GM23338 (cell line): ENCODE results near the gene RAMP3. TPM values are rescaled to one million over a fixed set of nuclear protein-coding genes. Genes with fewer than 3 reads are reported as not detected.

Experiments used
- ATAC-seq: fragments of 200-7000 bp; cut with Tn5 transposase; 3 replicates; pipeline ENCODE4 v1.9.1; 2020
- DNase-seq: peaks from one replicate; pipeline ENCODE4 v3.0.0-alpha.2; 2015; ENCODE audit warnings: low spot score
- H2AFZ ChIP-seq: fragments of 200-600 bp; sonication (generic); 2 replicates; pipeline ENCODE4 v1.8.0; 2016; ENCODE audit warnings: antibody characterized with exemption, mild to moderate bottlenecking, moderate library complexity
- H3F3A ChIP-seq: fragments of 200-600 bp; sonication (generic); replicated peaks from 2 replicates; pipeline ENCODE4 v1.8.0; 2017; ENCODE audit warnings: antibody characterized with exemption, mixed run types, low read depth
- H3K27ac ChIP-seq: fragments of 200-600 bp; sonication (generic); 2 replicates; pipeline ENCODE4 v1.6.1; 2016; ENCODE audit warnings: low read depth
- H3K27me3 ChIP-seq: fragments of 200-600 bp; sonication (generic); 2 replicates; pipeline ENCODE4 v1.8.0; 2016; ENCODE audit warnings: mild to moderate bottlenecking, mixed run types, moderate library complexity; ENCODE audit not compliant: insufficient read depth
- H3K36me3 ChIP-seq: fragments of 200-600 bp; sonication (generic); 2 replicates; pipeline ENCODE4 v1.8.0; 2016; ENCODE audit warnings: mild to moderate bottlenecking; ENCODE audit not compliant: insufficient read depth
- H3K4me1 ChIP-seq: fragments of 200-600 bp; sonication (generic); 2 replicates; pipeline ENCODE4 v1.8.0; 2016; ENCODE audit warnings: mild to moderate bottlenecking, moderate library complexity; ENCODE audit not compliant: insufficient read depth
- H3K4me2 ChIP-seq: fragments of 200-600 bp; sonication (generic); 2 replicates; pipeline ENCODE4 v1.7.1; 2017; ENCODE audit warnings: mixed run types
- H3K4me3 ChIP-seq: fragments of 200-600 bp; sonication (generic); 2 replicates; pipeline ENCODE4 v1.6.1; 2016; ENCODE audit warnings: mixed run types
- H3K79me2 ChIP-seq: fragments of 200-600 bp; sonication (generic); replicated peaks from 2 replicates; pipeline ENCODE4 v1.8.0; 2017; ENCODE audit warnings: mild to moderate bottlenecking; ENCODE audit not compliant: insufficient read depth
- H3K9me2 ChIP-seq: fragments of 200-600 bp; sonication (generic); 2 replicates; pipeline ENCODE4 v1.8.0; 2017; ENCODE audit not compliant: insufficient read depth
- H4K20me1 ChIP-seq: fragments of 200-600 bp; sonication (generic); replicated peaks from 2 replicates; pipeline ENCODE4 v1.8.0; 2017; ENCODE audit warnings: mild to moderate bottlenecking; ENCODE audit not compliant: insufficient read depth
- H3K27ac Mint-ChIP-seq: 2 replicates; pipeline ENCODE4 v1.8.0; 2020; ENCODE audit warnings: inconsistent platforms, mild to moderate bottlenecking, moderate library complexity, mixed read lengths
- H3K27me3 Mint-ChIP-seq: 3 replicates; pipeline ENCODE4 v1.8.0; 2022; ENCODE audit warnings: low read depth, mild to moderate bottlenecking, moderate library complexity, mixed read lengths, inconsistent platforms; ENCODE audit not compliant: insufficient read depth, poor library complexity
- H3K36me3 Mint-ChIP-seq: 3 replicates; pipeline ENCODE4 v1.8.0; 2021; ENCODE audit warnings: low read depth, mild to moderate bottlenecking, inconsistent platforms, moderate library complexity, mixed read lengths
- H3K4me1 Mint-ChIP-seq: 3 replicates; pipeline ENCODE4 v1.8.0; 2020; ENCODE audit warnings: mild to moderate bottlenecking, inconsistent platforms, mixed read lengths
- H3K4me3 Mint-ChIP-seq: 3 replicates; pipeline ENCODE4 v1.8.0; 2021; ENCODE audit warnings: moderate library complexity, mild to moderate bottlenecking, inconsistent platforms, mixed read lengths
- H3K9me3 Mint-ChIP-seq: 3 replicates; pipeline ENCODE4 v1.8.0; 2020; ENCODE audit warnings: moderate library complexity, mild to moderate bottlenecking, inconsistent platforms, mixed read lengths
- CREB1 ChIP-seq: fragments of 250-450 bp; sonication (Bioruptor Pico); IDR thresholded peaks from 2 replicates; pipeline ENCODE4 v1.5.0; 2020; ENCODE audit warnings: low read depth, mild to moderate bottlenecking, moderate library complexity
- CTCF ChIP-seq, 2 experiments: fragments of 200-600 bp in 1 of 2; sonication (generic) in 1 of 2; conservative IDR thresholded peaks; 2 replicates each; pipeline versions ENCODE4 v1.5.1 to v1.6.1; 2016 to 2017; ENCODE audit warnings: antibody characterized with exemption in 2 of 2, low read depth in 2 of 2, mild to moderate bottlenecking in 2 of 2, moderate library complexity in 1 of 2
- EZH2 ChIP-seq: fragments of 200-600 bp; sonication (generic); IDR thresholded peaks from one replicate; pipeline ENCODE4 v1.8.0; 2017; ENCODE audit warnings: antibody characterized with exemption, mild to moderate bottlenecking, low read depth; ENCODE audit not compliant: unreplicated experiment
- EZH2phosphoT487 ChIP-seq: fragments of 200-600 bp; sonication (generic); IDR thresholded peaks from one replicate; pipeline ENCODE4 v1.8.1; 2018; ENCODE audit warnings: antibody characterized with exemption; ENCODE audit not compliant: unreplicated experiment
- JUNB ChIP-seq: IDR thresholded peaks from one replicate; pipeline ENCODE4 v1.6.1; 2016; ENCODE audit warnings: antibody characterized with exemption; ENCODE audit not compliant: unreplicated experiment
- NANOG ChIP-seq: IDR thresholded peaks from 2 replicates; pipeline ENCODE4 v1.6.1; 2016; ENCODE audit warnings: antibody characterized with exemption, borderline replicate concordance
- POLR2AphosphoS5 ChIP-seq: IDR thresholded peaks from 2 replicates; pipeline ENCODE4 v1.6.1; 2016; ENCODE audit warnings: antibody characterized with exemption, low read depth
- STAT1 ChIP-seq: IDR thresholded peaks from one replicate; pipeline ENCODE4 v1.6.1; 2016; ENCODE audit warnings: antibody characterized with exemption; ENCODE audit not compliant: unreplicated experiment
- ZNF114 ChIP-seq: fragments of 250-450 bp; sonication (Bioruptor Pico); IDR thresholded peaks from 2 replicates; pipeline ENCODE4 v1.5.0; 2020; ENCODE audit warnings: mild to moderate bottlenecking, moderate library complexity
- ZNF331 ChIP-seq: fragments of 250-450 bp; sonication (Bioruptor Pico); IDR thresholded peaks from 2 replicates; pipeline ENCODE4 v1.5.0; 2020; ENCODE audit warnings: low read depth, mild to moderate bottlenecking, moderate library complexity
- ZNF462 ChIP-seq: fragments of 250-450 bp; sonication (Bioruptor Pico); IDR thresholded peaks from 2 replicates; pipeline ENCODE4 v1.5.0; 2020; ENCODE audit warnings: mild to moderate bottlenecking, moderate library complexity
- polyA plus RNA-seq: library from polyadenylated mRNA; unstranded; fragments of >200 nt; fragmentation: Nextera tagmentation; extraction: Ambion mirVana; gene quantifications from 2 replicates; pipeline ENCODE4 v1.2.1, GENCODE V29; 2016
- total RNA-seq: library from RNA; depleted of rRNA; stranded (reverse); fragments of >200 nt; shearing (Covaris generic); gene quantifications from 2 replicates; pipeline ENCODE4 v1.2.3, GENCODE V29; 2014
- TF ChIP-seq, protein P1 (sequence below): IDR thresholded peaks from 2 replicates; pipeline ENCODE4 v1.6.1; 2016; ENCODE audit warnings: antibody characterized with exemption

Gene RAMP3
- total and polyA plus RNA-seq, 2 experiments from 2014 or later, result 1.1 to 4.6 TPM

GRCh38 chr7:45118889-45119331, 38.7 kb upstream of the RAMP3 start:
- Histone ChIP-seq H3K4me1 (peaks cover 6% of the 10 kb centered on the region; the same call in 1 of the 2 replicates), H3F3A (no peaks in the 10 kb centered on the region), H3K79me2 (no peaks in the 10 kb centered on the region), H4K20me1 (no peaks in the 10 kb centered on the region), H3K36me3 (no peaks in the 10 kb centered on the region), H3K4me2 (no peak overlapping the region), H3K4me3 (no peak overlapping the region), H3K27ac (no peak overlapping the region), H3K9me2 (no peaks in the 10 kb centered on the region), H2AFZ (no peak overlapping the region), H3K27me3 (peaks cover 3% of the 10 kb centered on the region; the same call in 1 of the 2 replicates)
- no peak for DNase-seq
- Mint-ChIP-seq H3K9me3 (no peaks in the 10 kb centered on the region; the same call in 2 of the 3 replicates), H3K4me3 (no peak overlapping the region), H3K4me1 (peaks cover 6% of the 10 kb centered on the region; the same call in 2 of the 3 replicates), H3K27ac (no peak overlapping the region), H3K27me3 (no peaks in the 10 kb centered on the region), H3K36me3 (no peaks in the 10 kb centered on the region)
- no peak for ATAC-seq
- no peak for TF ChIP-seq POLR2AphosphoS5
- no peak for TF ChIP-seq NANOG
- TF ChIP-seq EZH2, result no peak
- no peak for TF ChIP-seq JUNB
- no peak for TF ChIP-seq EZH2phosphoT487

DNA sequence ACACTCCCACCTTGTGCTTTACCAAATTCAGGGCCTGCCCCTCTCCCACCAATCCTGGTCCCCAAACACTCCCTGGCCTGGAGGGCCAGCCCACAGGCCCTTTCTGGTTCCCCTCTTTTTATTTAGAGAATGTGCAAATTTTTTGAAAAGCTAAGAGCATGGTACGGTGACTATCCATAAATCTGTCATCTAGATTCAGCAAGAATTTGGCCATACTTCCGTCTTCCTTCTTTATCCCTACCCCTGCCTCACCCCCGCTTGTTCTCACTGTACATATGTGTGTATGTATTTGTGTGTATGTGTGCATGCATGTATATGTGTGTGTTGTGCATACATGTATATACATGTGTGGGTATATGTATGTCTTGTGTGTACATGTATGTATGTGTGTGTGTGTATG, 38.0 kb upstream of the RAMP3 start:
- Histone ChIP-seq H3K9me2 (no peaks in the 10 kb centered on the region), H3K27me3 (no peaks in the 10 kb centered on the region; the same call in 1 of the 2 replicates), H3K79me2 (no peaks in the 10 kb centered on the region), H3K27ac (no peak overlapping the region), H4K20me1 (no peaks in the 10 kb centered on the region), H3K4me3 (no peak overlapping the region), H3K4me1 (peaks cover 10% of the 10 kb centered on the region; the same call in 1 of the 2 replicates), H3K36me3 (no peaks in the 10 kb centered on the region), H3K4me2 (no peak overlapping the region), H3F3A (no peaks in the 10 kb centered on the region), H2AFZ (no peak overlapping the region)
- H3K9me3 Mint-ChIP-seq, result no peaks in the 10 kb centered on the region
- ATAC-seq (no peak), DNase-seq (no peak)
- H3K27ac Mint-ChIP-seq, result no peak overlapping the region
- H3K4me3 Mint-ChIP-seq, result no peak overlapping the region
- no peaks in the 10 kb centered on the region for H3K36me3 Mint-ChIP-seq
- H3K4me1 Mint-ChIP-seq, result peaks cover 12% of the 10 kb centered on the region; the same call in 2 of the 3 replicates
- H3K27me3 Mint-ChIP-seq, result no peaks in the 10 kb centered on the region
- TF ChIP-seq, protein P1, sequence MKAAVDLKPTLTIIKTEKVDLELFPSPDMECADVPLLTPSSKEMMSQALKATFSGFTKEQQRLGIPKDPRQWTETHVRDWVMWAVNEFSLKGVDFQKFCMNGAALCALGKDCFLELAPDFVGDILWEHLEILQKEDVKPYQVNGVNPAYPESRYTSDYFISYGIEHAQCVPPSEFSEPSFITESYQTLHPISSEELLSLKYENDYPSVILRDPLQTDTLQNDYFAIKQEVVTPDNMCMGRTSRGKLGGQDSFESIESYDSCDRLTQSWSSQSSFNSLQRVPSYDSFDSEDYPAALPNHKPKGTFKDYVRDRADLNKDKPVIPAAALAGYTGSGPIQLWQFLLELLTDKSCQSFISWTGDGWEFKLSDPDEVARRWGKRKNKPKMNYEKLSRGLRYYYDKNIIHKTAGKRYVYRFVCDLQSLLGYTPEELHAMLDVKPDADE, result no peak
- TF ChIP-seq JUNB (no peak), STAT1 (no peak), ZNF331 (CRISPR knock-in tag) (no peak), CTCF (conservative IDR thresholded peaks at IDR 0.05; ENCODE audit: low read depth in 2 of 2) (no peak), CREB1 (CRISPR knock-in tag) (no peak), POLR2AphosphoS5 (no peak), NANOG (no peak), ZNF114 (CRISPR knock-in tag) (no peak), EZH2phosphoT487 (no peak), EZH2 (no peak), ZNF462 (CRISPR knock-in tag) (no peak)
